K562 (cell line): ENCODE results near the gene DLGAP1. TPM values are rescaled to one million over a fixed set of nuclear protein-coding genes. Genes with fewer than 3 reads are reported as not detected.

Experiments used
- ATF3 ChIP-seq, 2 experiments: fragments of 450-650 bp in 1 of 2; sonication (generic) in 1 of 2; formaldehyde crosslinking in 1 of 2; IDR thresholded peaks in 1 of 2; conservative IDR thresholded peaks in 1 of 2; 2 replicates each; pipeline versions ENCODE4 v1.6.1 to v1.8.1; 2016 to 2023; ENCODE audit warnings: mild to moderate bottlenecking in 2 of 2, moderate library complexity in 2 of 2, inconsistent platforms in 1 of 2, missing genetic modification reagents in 1 of 2
- CTBP1 ChIP-seq: fragments of 450-650 bp; IDR thresholded peaks from 2 replicates; pipeline ENCODE4 v1.6.1; 2016; ENCODE audit warnings: borderline replicate concordance
- ETS2 ChIP-seq: IDR thresholded peaks from 2 replicates; pipeline ENCODE4 v1.6.1; 2016; ENCODE audit warnings: borderline replicate concordance, missing genetic modification characterization, mild to moderate bottlenecking, moderate library complexity, missing compliant biosample characterization; ENCODE audit not compliant: poor library complexity, severe bottlenecking
- HNRNPLL ChIP-seq: fragments of 200-400 bp; formaldehyde crosslinking; IDR thresholded peaks from 2 replicates; pipeline ENCODE4 v1.6.1; 2017; ENCODE audit warnings: low read length, low read depth, mild to moderate bottlenecking; ENCODE audit not compliant: poor library complexity, severe bottlenecking
- JUND ChIP-seq, 2 experiments: IDR thresholded peaks; 2 replicates in 1 of 2; 3 replicates in 1 of 2; pipeline ENCODE4 v1.6.1; 2011; ENCODE audit warnings: borderline replicate concordance in 2 of 2, low read depth in 2 of 2, low read length in 2 of 2, improper control_type of control experiment in 1 of 2, missing biosample characterization in 1 of 2, missing genetic modification characterization in 1 of 2, missing genetic modification reagents in 1 of 2
- MAFK ChIP-seq: IDR thresholded peaks from 2 replicates; pipeline ENCODE4 v1.6.1; 2011; ENCODE audit warnings: low read length, improper control_type of control experiment
- RAD21 ChIP-seq, 2 experiments: fragments of 250-450 bp in 1 of 2; fragments of 450-650 bp in 1 of 2; sonication (Bioruptor Pico) in 1 of 2; formaldehyde crosslinking in 1 of 2; IDR thresholded peaks in 1 of 2; conservative IDR thresholded peaks in 1 of 2; 2 replicates each; pipeline versions ENCODE4 v1.4.0 to v1.8.0; 2020 to 2022; ENCODE audit warnings: mild to moderate bottlenecking in 2 of 2, moderate library complexity in 1 of 2
- SMAD3 ChIP-seq: fragments of 450-650 bp; formaldehyde crosslinking; conservative IDR thresholded peaks from 2 replicates; pipeline ENCODE4 v1.4.0; 2020; ENCODE audit warnings: mild to moderate bottlenecking
- SMARCA4 ChIP-seq: fragments of 450-650 bp; IDR thresholded peaks from 2 replicates; pipeline ENCODE4 v1.6.1; 2016
- VEZF1 ChIP-seq: fragments of 200-800 bp; sonication (Bioruptor generic); IDR thresholded peaks from 2 replicates; pipeline ENCODE4 v1.6.1; 2017; ENCODE audit warnings: missing genetic modification characterization, missing compliant biosample characterization
- ZBED1 ChIP-seq: IDR thresholded peaks from 2 replicates; pipeline ENCODE4 v1.6.1; 2014
- ZNF212 ChIP-seq: fragments of 450-650 bp; formaldehyde crosslinking; IDR thresholded peaks from 2 replicates; pipeline ENCODE4 v1.4.0; 2020; ENCODE audit warnings: mild to moderate bottlenecking
- ZNF766 ChIP-seq: fragments of 200-800 bp; sonication (Bioruptor generic); conservative IDR thresholded peaks from 2 replicates; pipeline ENCODE4 v1.6.1; 2016; ENCODE audit warnings: missing genetic modification characterization, missing compliant biosample characterization
- polyA plus RNA-seq, 8 experiments: library from polyadenylated mRNA; depleted of rRNA in 4 of 8; stranded (reverse) in 5 of 8; unstranded in 3 of 8; fragments of >200 nt; fragmentation: Nextera tagmentation in 2 of 8; fragmentation: Illumina TruSeq in 1 of 8; extraction: Ambion mirVana in 2 of 8; extraction: Trizol in 1 of 8; gene quantifications; 2 replicates each; pipeline versions ENCODE4 v1.2.1 to v1.2.3, GENCODE V29; 2011 to 2014; ENCODE audit warnings: inconsistent platforms in 1 of 8, missing spikeins in 1 of 8
- total RNA-seq, 7 experiments: library from RNA; depleted of rRNA in 6 of 7; stranded (reverse); fragments of >200 nt in 6 of 7; fragmentation: Illumina TruSeq in 2 of 7; extraction: Trizol in 2 of 7; gene quantifications; 2 replicates each; pipeline versions ENCODE4 v1.2.1 to v1.2.3, GENCODE V29; 2011 to 2021; ENCODE audit warnings: low replicate concordance in 1 of 7
- TF ChIP-seq, protein P1 (sequence below), 2 experiments: fragments of 450-650 bp; IDR thresholded peaks; 2 replicates each; pipeline ENCODE4 v1.6.1; 2018; ENCODE audit warnings: mild to moderate bottlenecking in 2 of 2, low read depth in 1 of 2; ENCODE audit not compliant: partially characterized antibody in 2 of 2

DLGAP1 gene
- total and polyA plus RNA-seq, 9 of the 15 experiments (the other 6 are each of a cell fraction or from before 2014, with no cell fraction given) = 0.04 to 0.22 (median 0.08) TPM

DNA sequence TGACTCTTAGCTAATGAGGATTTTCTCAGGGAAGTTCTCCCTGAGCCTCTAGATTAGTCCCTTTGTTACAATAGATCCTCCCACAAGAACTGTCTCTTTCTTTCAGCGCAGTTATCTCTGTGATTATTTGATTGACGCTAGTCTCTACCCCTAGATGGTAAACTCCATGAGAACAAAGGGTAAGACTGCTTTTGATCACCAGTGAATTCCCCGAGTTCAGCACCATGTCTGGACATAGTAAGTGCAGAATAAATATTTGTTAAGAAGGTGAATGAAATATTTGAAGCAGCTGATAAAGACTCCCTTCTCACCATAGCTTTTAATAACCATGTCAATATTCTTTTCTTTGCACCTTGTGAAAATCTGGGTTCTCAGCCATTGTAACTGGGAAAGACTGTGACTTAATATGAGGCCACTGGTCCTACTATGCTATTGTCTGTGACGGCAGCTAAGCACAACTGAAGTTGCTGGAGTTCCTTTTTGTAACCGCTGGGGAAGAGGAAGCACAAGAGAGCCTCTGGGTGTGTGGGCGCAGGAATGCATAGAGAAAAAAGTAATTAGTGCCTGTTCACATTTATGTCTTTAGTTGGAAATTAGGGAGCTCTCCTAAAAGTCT, 790.4 kb downstream of the DLGAP1 start (continued):
- TF ChIP-seq, protein P1, sequence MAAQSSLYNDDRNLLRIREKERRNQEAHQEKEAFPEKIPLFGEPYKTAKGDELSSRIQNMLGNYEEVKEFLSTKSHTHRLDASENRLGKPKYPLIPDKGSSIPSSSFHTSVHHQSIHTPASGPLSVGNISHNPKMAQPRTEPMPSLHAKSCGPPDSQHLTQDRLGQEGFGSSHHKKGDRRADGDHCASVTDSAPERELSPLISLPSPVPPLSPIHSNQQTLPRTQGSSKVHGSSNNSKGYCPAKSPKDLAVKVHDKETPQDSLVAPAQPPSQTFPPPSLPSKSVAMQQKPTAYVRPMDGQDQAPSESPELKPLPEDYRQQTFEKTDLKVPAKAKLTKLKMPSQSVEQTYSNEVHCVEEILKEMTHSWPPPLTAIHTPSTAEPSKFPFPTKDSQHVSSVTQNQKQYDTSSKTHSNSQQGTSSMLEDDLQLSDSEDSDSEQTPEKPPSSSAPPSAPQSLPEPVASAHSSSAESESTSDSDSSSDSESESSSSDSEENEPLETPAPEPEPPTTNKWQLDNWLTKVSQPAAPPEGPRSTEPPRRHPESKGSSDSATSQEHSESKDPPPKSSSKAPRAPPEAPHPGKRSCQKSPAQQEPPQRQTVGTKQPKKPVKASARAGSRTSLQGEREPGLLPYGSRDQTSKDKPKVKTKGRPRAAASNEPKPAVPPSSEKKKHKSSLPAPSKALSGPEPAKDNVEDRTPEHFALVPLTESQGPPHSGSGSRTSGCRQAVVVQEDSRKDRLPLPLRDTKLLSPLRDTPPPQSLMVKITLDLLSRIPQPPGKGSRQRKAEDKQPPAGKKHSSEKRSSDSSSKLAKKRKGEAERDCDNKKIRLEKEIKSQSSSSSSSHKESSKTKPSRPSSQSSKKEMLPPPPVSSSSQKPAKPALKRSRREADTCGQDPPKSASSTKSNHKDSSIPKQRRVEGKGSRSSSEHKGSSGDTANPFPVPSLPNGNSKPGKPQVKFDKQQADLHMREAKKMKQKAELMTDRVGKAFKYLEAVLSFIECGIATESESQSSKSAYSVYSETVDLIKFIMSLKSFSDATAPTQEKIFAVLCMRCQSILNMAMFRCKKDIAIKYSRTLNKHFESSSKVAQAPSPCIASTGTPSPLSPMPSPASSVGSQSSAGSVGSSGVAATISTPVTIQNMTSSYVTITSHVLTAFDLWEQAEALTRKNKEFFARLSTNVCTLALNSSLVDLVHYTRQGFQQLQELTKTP (IDR thresholded peaks at IDR 0.05; ENCODE audit: low read depth in 1 of 2, partially characterized antibody in 2 of 2) = peak; percentile 80 to 81
- TF ChIP-seq SMAD3 (0 out of 2 replicates have a peak, but pooled peaks have one; percentile 26), ZNF766 (CRISPR knock-in tag) (peak; percentile 71; the same call in 1 of the 2 replicates), HNRNPLL (no peak), ZBED1 (no peak), JUND (IDR thresholded peaks at IDR 0.05; ENCODE audit: borderline replicate concordance, low read depth, low read length) (peak; percentile 57; the same call in 1 of the 2 replicates), JUND (tag; IDR thresholded peaks at IDR 0.05; ENCODE audit: borderline replicate concordance, low read depth, low read length) (peak; percentile 68; the same call in 2 of the 3 replicates), ZNF212 (CRISPR knock-in tag) (no peak), ATF3 (IDR thresholded peaks at IDR 0.05) (no peak), ATF3 (CRISPR knock-in tag; conservative IDR thresholded peaks at IDR 0.05) (no peak), RAD21 (CRISPR knock-in tag; conservative IDR thresholded peaks at IDR 0.05 in 1 of 2, IDR thresholded peaks at IDR 0.05 in 1 of 2) (peak; percentile 67 to 80), VEZF1 (CRISPR knock-in tag) (peak; percentile 47), MAFK (no peak), CTBP1 (peak; percentile 51; the same call in 1 of the 2 replicates), SMARCA4 (peak; percentile 71; the same call in 1 of the 2 replicates), ETS2 (tag) (no peak)
